Choroid plexus epithelial cell (primary cell): Measurements from ENCODE around the gene DPPA3.

Experiments
- DNase-seq: peaks from one replicate; pipeline ENCODE4 v3.0.0-alpha.2; 2010; ENCODE audit warnings: low read depth
- H3K4me3 ChIP-seq: 2 replicates; pipeline ENCODE4 v1.5.1; 2011; ENCODE audit warnings: low read depth, mild to moderate bottlenecking, control low read depth, low read length, moderate library complexity
- TF ChIP-seq, protein P1 (sequence below): conservative IDR thresholded peaks from 2 replicates; pipeline ENCODE4 v1.5.1; 2011; ENCODE audit warnings: low read depth, mild to moderate bottlenecking, control low read depth, inconsistent platforms, low read length, moderate library complexity

Gene DPPA3

DNA sequence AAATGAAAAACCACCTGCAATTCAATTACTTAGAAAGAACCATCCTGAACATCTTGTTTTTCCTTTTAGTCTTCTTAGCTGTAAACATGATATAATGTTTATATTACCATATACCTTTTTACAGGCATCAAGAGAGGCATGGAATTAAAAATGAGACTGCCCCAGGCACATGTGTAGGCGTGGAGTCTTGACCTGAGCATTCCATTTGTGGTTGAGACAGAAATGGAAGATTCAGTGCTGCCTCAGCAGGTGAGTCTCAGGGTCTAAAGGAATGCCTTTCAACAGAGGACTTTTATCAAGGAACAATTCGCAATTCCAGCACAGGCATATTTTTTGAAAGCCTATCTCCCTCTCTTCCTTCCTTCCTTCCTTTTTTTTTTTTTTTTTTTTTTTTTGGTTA lies 45.8 kb downstream of the DPPA3 start:
- TF ChIP-seq, protein P1, sequence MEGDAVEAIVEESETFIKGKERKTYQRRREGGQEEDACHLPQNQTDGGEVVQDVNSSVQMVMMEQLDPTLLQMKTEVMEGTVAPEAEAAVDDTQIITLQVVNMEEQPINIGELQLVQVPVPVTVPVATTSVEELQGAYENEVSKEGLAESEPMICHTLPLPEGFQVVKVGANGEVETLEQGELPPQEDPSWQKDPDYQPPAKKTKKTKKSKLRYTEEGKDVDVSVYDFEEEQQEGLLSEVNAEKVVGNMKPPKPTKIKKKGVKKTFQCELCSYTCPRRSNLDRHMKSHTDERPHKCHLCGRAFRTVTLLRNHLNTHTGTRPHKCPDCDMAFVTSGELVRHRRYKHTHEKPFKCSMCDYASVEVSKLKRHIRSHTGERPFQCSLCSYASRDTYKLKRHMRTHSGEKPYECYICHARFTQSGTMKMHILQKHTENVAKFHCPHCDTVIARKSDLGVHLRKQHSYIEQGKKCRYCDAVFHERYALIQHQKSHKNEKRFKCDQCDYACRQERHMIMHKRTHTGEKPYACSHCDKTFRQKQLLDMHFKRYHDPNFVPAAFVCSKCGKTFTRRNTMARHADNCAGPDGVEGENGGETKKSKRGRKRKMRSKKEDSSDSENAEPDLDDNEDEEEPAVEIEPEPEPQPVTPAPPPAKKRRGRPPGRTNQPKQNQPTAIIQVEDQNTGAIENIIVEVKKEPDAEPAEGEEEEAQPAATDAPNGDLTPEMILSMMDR, result no peak
- DNase-seq, result no peak
- H3K4me3 ChIP-seq, result no peak overlapping the region

DNA sequence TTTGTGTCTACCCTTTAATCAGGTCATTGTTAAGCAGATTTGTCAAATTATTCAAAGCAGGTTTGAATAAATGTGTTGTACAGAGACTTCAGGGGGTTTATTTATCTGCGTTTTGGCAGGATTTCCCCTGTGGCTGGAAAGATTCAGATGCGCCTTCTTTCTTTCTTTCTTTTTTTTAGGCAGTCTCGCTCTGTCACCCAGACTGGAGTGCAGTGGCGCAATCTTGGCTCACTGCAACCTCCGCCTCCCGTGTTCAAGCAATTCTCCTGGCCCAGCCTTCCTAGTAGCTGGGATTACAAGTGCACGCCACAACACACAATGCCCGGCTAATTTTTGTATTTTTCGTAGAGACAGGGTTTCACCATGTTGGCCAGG lies 47.5 kb downstream of the DPPA3 start:
- TF ChIP-seq, protein P1, result no peak
- DNase-seq, result no peak
- H3K4me3 ChIP-seq, result no peak overlapping the region
